GM18505 (cell line): ENCODE data around the gene ANKFN1.

Experiments used
- ATAC-seq: cut with Tn5 transposase; IDR thresholded peaks from one replicate; pipeline ENCODE4 v1.9.1; 2021; ENCODE audit not compliant: unreplicated experiment
- POLR2A ChIP-seq: IDR thresholded peaks from 4 replicates; pipeline ENCODE4 v1.6.1; 2011; ENCODE audit warnings: borderline replicate concordance; ENCODE audit not compliant: insufficient read depth, insufficient read length; ENCODE audit errors: extremely low read depth

Gene ANKFN1

DNA sequence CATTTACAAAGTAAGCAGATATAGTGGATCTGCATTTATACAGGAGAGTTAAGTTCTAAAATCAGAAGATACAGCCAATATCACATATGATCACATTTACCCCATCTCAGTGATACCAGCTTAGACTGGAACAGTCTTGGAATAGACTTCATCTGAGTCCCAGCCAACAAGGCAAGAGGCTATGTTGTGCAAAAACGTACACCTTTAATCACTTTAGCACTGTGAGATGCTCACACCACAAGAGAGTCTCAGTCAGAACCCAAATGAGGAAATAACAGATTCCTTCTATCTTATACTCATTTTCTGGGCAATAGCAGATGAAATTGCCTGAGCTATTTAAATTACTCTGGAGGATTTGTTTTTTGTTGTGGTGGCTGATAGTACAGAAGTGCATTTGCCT is 145.6 kb downstream of the ANKFN1 start:
- ATAC-seq = no peak

DNA sequence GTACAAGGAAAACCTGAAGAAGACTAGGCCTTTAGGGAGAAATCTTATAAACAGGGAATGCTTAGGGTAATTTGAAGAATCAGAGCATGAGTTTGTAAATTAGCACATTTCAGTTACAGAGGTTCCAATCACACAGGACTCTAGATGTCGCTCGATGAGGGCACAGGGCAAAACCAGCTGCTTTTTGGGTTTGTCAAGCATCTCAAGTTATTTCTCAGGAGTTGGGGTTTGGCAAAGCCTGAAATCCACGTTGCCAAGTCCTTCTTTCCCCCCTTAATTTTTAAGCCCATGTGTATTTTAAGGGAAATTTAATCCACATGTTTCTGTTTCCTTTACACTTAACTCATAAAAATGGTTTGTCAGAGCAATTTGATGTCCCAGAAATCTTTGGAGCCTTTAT is 146.9 kb downstream of the ANKFN1 start:
- no peak for ATAC-seq
- no peak for TF ChIP-seq POLR2A

More for the DNA sequence above, 145.6 kb downstream of the ANKFN1 start:
- TF ChIP-seq POLR2A = no peak

DNA sequence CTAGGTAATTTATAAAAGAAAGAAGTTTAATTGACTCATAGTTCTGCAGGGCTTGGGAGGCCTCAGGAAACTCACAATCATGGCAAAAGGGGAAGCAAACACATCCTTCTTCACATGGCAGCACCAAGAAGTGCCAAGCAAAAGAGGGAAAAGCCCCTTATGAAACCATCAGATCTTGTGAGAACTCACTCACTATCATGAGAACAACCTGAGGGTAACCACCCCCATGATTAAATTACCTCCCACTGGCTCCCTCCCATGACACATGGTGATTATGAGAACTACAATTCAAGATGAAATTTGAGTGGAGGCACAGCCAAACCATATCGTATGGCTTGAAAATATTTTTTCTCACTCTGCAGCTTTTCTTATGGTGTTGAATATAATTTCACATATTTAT is 151.7 kb downstream of the ANKFN1 start:
- no peak for TF ChIP-seq POLR2A
- ATAC-seq = no peak

DNA sequence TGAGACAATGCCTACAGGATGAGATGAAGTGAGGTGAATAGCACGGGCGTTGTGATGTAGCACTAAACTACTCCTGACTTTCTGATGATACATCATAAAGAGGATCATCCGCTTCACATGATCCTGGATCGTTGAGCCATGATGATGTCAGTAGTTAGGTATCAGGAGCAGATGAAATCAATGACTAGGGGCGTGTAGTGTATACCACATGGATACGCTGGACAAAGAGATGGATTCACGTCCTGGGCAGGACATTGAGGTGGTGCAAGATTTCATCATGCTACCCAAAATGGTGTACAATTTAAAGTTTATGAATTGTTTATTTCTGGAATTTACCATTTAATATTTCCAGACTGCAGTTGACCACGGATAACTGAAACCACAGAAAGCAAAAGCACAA is 156.6 kb downstream of the ANKFN1 start:
- no peak for ATAC-seq
- no peak for TF ChIP-seq POLR2A

DNA sequence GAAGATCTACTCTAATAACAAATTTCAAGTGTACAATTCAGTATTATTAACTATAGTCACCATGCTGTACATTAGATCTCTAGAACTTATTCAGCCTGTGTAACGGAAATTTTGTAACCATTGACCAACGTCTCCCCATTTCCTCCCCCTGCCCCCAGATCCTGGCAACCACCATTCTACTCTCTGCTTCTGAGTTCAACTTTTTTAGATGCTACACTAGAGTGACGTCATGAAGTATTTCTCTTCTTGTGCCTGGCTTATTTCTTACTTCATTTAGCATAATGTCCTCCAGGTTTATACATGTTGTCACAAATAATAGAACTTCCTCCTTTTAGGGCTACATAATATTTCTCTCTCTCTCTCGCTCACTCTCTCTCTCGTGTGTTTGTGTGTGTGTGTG is 157.5 kb downstream of the ANKFN1 start:
- no peak for ATAC-seq
- TF ChIP-seq POLR2A = no peak

DNA sequence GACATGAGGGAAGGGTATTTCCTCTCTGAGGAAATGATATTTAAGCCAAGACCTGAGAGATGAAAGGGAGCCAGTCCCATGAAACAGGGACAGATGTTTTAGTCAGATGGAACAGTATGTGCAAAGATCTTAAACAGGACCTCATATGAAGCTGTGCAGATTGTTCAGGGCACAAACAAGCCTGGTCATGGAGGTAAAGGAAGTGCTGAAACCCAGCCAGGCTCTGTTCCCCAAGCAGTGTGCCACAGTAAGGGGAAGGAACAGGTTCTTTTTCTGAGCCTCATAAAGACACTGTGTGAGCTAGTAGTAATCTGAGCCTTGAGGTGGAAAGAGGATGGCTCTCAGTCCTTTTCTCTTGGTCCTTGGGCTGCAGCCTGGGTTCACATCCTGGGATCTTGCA is 159.9 kb downstream of the ANKFN1 start:
- no peak for ATAC-seq
- TF ChIP-seq POLR2A = no peak

DNA sequence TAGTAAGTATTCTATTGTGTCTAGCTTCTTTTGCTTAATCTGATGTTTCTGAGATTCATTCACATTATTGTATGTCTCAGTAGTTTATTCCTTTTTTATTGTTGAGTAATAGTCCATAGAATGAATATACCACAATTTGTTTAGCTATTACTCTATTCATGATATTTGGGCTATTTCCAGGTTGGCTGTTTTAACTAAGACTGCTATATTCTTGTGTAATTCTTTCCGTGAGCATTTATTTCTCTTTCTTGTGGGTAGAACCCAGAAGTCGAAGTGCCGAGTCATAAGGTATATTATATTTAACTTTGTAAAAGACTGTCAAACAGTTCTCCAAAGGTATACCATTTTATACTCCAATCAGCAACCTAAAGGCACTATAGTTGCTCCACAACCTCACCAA is 160.8 kb downstream of the ANKFN1 start:
- no peak for TF ChIP-seq POLR2A

DNA sequence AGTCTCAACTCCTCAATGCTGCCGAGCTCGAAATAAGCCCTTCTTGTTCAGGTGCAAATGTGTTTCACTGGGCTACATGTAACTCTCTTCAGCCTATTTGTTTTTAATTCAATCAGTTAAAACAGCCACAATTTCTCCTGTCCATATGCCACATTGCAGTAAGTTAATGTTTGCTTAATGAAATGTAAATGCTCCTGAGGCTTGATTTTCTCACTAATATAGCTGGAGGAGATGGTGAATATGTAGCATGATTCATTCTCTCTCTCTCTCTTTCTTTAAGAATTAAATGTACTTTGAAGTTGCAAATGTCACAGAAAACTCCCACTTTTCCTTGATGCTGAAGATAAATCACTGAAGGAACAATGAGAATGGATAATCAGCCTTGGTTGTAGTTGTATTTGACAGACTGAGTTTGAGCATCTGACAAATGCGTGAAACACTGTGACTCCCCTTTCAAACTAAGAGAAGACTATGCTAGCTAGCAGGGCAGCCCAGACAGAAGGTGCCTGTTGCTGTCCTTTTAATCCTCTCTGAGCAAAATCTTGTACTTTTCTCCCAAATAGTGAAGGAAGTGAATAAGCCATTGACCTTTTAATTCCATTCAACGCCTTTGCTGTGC is 161.8 kb downstream of the ANKFN1 start:
- TF ChIP-seq POLR2A = no peak
- no peak for ATAC-seq

More for the DNA sequence above, 160.8 kb downstream of the ANKFN1 start:
- ATAC-seq = no peak

DNA sequence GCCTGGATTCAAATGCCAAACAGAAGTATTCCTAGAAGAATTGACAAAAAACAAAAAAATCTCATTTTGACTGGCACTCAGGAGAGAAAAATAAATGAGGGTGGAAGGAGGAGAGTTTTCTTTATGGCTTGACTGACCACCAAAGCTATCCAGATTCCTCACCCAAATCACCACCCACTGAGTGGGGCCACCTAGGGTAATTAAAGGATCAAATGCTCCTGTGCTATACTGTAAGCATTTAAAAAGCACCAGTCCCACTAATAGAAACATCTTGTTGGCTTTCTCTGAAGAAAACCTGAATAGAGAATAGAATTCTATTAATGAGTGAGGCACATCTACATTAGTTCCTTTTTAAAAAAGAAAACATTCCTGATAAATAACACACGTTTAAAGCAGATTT is 163.3 kb downstream of the ANKFN1 start:
- ATAC-seq = no peak
- TF ChIP-seq POLR2A = no peak

DNA sequence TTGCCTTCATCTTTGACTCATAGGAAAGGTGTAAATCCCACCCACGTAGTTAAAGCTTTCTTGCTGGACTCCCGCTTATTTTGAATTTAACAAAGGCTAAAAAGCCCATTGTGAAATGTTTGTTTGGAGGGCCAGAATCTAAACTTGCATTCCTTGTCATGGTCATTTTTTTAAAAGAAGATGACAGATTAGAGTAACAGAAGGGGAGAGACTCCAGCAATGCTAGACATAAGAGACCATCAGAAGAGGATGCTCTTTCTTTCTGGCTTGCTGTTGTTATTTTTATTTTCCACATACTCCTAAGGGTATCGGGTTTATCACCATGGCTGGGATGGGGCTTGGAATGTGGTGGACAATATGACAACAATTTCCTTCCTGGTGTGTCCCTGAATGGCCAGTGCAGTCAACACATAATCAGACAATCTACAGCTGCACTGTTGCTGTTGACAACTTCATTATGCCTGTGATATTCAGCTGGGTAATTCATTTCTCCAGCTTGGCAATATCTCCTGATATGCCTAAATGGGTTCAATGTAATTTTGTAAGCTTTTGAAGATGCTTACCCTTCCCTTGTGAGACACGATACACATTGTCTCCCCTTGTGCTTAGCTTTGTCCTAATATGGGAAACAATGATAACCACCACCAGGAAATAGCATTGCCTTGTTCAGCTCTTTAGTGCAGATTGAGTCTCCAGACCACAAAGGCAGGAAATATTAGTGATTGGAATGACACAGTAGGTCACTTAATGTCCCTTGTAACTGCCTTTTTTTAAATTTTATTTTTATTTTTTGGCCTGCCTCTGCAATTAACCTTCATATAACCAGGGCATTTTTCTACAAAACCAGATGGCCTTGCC is 164.3 kb downstream of the ANKFN1 start:
- no peak for ATAC-seq
- TF ChIP-seq POLR2A = no peak

DNA sequence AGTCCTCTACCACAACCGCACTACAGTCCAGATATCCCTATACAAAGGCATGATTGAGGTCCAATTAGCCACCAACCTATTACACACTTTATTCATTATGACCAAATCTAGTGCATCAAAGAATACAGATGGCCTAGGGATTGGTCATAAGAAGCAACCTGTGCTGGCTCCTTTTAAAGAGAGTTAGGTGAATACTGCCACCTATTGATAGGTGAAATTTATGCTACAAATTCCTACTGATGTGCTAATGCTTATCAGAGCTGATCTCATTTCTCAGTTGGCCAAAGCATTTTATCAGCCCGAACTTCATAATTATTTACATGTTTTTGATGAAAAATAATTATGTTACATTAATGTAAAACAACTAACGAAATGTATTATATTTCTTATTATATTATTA is 166.3 kb downstream of the ANKFN1 start:
- peak; percentile 53 for ATAC-seq
- TF ChIP-seq POLR2A = no peak

DNA sequence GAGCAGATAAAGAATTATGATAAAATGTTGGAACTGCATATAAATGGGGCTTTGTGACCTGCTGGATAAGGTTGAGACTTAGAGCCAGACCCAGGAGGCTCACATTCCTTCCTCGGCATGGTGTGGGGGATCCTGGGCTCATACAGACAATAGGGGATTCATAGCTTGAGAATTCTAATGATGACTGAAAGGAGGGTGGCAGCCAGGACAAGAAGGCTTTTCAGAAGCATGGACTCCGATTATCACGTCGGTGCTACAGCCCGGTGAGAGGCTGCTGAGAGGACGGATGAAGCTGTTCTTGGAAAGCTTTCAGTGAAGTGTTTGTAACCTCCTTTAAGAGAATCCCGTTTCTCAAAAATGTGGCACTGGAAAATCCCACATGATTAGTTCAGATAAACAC is 167.2 kb downstream of the ANKFN1 start:
- ATAC-seq = no peak
- no peak for TF ChIP-seq POLR2A

DNA sequence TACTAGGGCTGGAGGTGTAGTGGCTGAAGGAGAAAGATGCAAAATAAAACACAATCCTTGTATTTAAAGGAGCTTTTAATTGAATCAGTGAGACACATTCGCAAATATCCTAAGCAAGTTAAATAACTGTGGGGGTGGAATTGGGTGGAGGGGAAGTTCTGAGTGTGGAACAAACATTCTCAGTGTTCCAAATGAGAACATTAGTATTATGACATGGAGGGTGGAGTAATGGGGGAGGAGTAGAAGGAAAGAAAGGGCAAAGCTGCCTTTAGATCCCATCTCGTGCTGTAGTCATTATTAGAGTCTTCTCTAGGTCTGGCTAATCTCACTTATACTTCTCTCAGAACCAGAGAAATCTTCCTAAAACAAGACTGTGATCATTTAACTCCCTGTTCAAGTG is 169.7 kb downstream of the ANKFN1 start:
- ATAC-seq = no peak
- no peak for TF ChIP-seq POLR2A

DNA sequence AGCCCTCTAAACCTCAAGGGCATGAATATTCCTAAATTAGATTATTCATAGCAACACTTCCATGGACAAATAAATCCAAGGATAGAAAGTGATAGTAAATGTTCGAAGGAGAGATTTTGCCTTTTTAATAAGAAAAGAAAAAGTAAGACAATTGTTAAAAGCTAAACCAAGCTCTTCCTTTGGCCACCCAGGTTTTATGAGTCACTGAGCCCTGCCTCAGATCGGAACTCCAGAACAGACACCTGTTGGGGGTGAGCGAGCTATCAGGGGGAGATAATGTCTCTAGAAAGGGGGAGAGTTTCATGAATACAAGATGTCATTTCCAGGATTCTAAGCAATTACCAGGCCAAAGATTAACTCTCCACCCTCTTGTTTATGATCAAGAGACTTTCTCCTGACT is 171.4 kb downstream of the ANKFN1 start:
- no peak for ATAC-seq
- TF ChIP-seq POLR2A = no peak
